Measurements from ENCODE around the gene GINS3.

GRCh38 chr16:58421529-58421928 is 29.3 kb downstream of the GINS3 start:
- TF ChIP-seq CTCF (conservative IDR thresholded peaks at IDR 0.05; ENCODE audit: low read length): no peak
- TF ChIP-seq EZH2phosphoT487 (IDR thresholded peaks at IDR 0.05; ENCODE audit: borderline replicate concordance): no peak

Data from Loucy (cell line).